Activated CD4-positive, alpha-beta T cell treated with anti-CD3 and anti-CD28 coated beads, Interleukin-2, amount 10 ng/mL, durations not matched to agents 7 days and 5 days (primary cell): Measurements from ENCODE around the gene KDM6A. TPM values are rescaled to one million over a fixed set of nuclear protein-coding genes. Genes with fewer than 3 reads are reported as not detected.
"Not testable (repeated sequence)": the region's sequence is repeated elsewhere in the genome, so short reads cannot be mapped to it uniquely, and the experiment has no call there.

Source experiments
- CTCF ChIA-PET: fragments of 350-600 bp; sonication (Branson Sonifier 250); formaldehyde crosslinking; loops from one replicate; lab custom pipeline; 2021; ENCODE audit warnings: antibody characterized with exemption; lab: Charles Lee
- POLR2A ChIA-PET: fragments of 350-600 bp; sonication (Branson Sonifier 250); formaldehyde crosslinking; loops from one replicate; lab custom pipeline; 2021; ENCODE audit warnings: antibody characterized with exemption; lab: Charles Lee
- DNase-seq: peaks from one replicate; pipeline ENCODE4 v3.0.0-alpha.2; 2020
- H3K27ac Mint-ChIP-seq: one replicate; pipeline ENCODE4 v1.8.0; 2021; ENCODE audit warnings: mild to moderate bottlenecking, moderate library complexity, mixed read lengths
- H3K27me3 Mint-ChIP-seq: one replicate; pipeline ENCODE4 v1.8.0; 2021; ENCODE audit warnings: mixed read lengths
- H3K36me3 Mint-ChIP-seq: one replicate; pipeline ENCODE4 v1.8.0; 2021; ENCODE audit warnings: low read depth, mixed read lengths
- H3K4me1 Mint-ChIP-seq: one replicate; pipeline ENCODE4 v1.8.0; 2021; ENCODE audit warnings: mixed read lengths
- H3K4me3 Mint-ChIP-seq: one replicate; pipeline ENCODE4 v1.8.0; 2021; ENCODE audit warnings: mild to moderate bottlenecking, moderate library complexity, mixed read lengths
- H3K9me3 Mint-ChIP-seq: one replicate; pipeline ENCODE4 v1.8.0; 2021; ENCODE audit warnings: mixed read lengths
- total RNA-seq, 2 experiments: library from RNA; stranded (reverse); gene quantifications; one replicate each; pipeline ENCODE4 v1.2.3, GENCODE V29; 2021

KDM6A gene
- total RNA-seq, 2 experiments from 2014 or later: 26.6 to 27.6 TPM

- H3K27me3 Mint-ChIP-seq: no peaks in the 10 kb centered on the region
- ChIA-PET POLR2A (no interaction called here), CTCF (no interaction called here)
- H3K4me3 Mint-ChIP-seq: no peak overlapping the region
- no peak overlapping the region for H3K27ac Mint-ChIP-seq
- no peaks in the 10 kb centered on the region for H3K9me3 Mint-ChIP-seq
- H3K4me1 Mint-ChIP-seq: no peaks in the 10 kb centered on the region
- DNase-seq: no peak
- H3K36me3 Mint-ChIP-seq: peaks cover 11% of the 10 kb centered on the region
Observed at GRCh38 chrX:45056428-45057145, 183.6 kb downstream of the KDM6A start.

- H3K36me3 Mint-ChIP-seq: peaks cover 27% of the 10 kb centered on the region
- DNase-seq, H3K4me1 Mint-ChIP-seq, H3K9me3 Mint-ChIP-seq, H3K27me3 Mint-ChIP-seq, POLR2A ChIA-PET, H3K27ac Mint-ChIP-seq, H3K4me3 Mint-ChIP-seq: not testable (repeated sequence)
- CTCF ChIA-PET: interaction anchor here (0.6 kb wide), 1 partner anchor 267 kb away, joined by 3 read pairs; no protein-coding TSS in a partner anchor
Observed at GRCh38 chrX:45059906-45060305, 186.9 kb downstream of the KDM6A start.

- Mint-ChIP-seq H3K9me3 (peaks cover 3% of the 10 kb centered on the region), H3K4me1 (peaks cover 7% of the 10 kb centered on the region), H3K27me3 (no peaks in the 10 kb centered on the region), H3K4me3 (no peak overlapping the region), H3K27ac (peak overlapping the region; percentile 13), H3K36me3 (peaks cover 41% of the 10 kb centered on the region)
- CTCF ChIA-PET: interaction anchor here (0.5 kb wide), 1 partner anchor 508 kb away, joined by 3 read pairs; no protein-coding TSS in a partner anchor
- no peak for DNase-seq
- POLR2A ChIA-PET: no interaction called here
Observed at GRCh38 chrX:45063319-45064095, 190.5 kb downstream of the KDM6A start.

GRCh38 chrX:45068569-45068968 lies 195.6 kb downstream of the KDM6A start:
- Mint-ChIP-seq H3K36me3 (peaks cover 49% of the 10 kb centered on the region), H3K27ac (peak overlapping the region; percentile 89), H3K4me1 (peaks cover 40% of the 10 kb centered on the region), H3K27me3 (no peaks in the 10 kb centered on the region), H3K4me3 (peak overlapping the region; percentile 17), H3K9me3 (peaks cover 5% of the 10 kb centered on the region)
- ChIA-PET CTCF (interaction anchor here (0.7 to 1.5 kb wide), 2 partner anchors 26 to 60 kb away, joined by 4 to 6 read pairs; no protein-coding TSS in a partner anchor), POLR2A (interaction anchor here (0.6 kb wide), 1 partner anchor 1256 kb away, joined by 3 read pairs; no protein-coding TSS in a partner anchor)
- DNase-seq: peak; percentile 17

GRCh38 chrX:45070116-45071007 lies 197.4 kb downstream of the KDM6A start:
- CTCF ChIA-PET: interaction anchor here (0.5 to 1.4 kb wide), 8 partner anchors 11 to 1293 kb away, joined by 3 to 5 read pairs (median 4); no protein-coding TSS in a partner anchor
- no peaks in the 10 kb centered on the region for H3K27me3 Mint-ChIP-seq
- peak overlapping the region; percentile 78 for H3K27ac Mint-ChIP-seq
- peaks cover 2% of the 10 kb centered on the region for H3K9me3 Mint-ChIP-seq
- DNase-seq: peak; percentile 29
- POLR2A ChIA-PET: no interaction called here
- H3K4me1 Mint-ChIP-seq: peaks cover 50% of the 10 kb centered on the region
- peaks cover 41% of the 10 kb centered on the region for H3K36me3 Mint-ChIP-seq
- H3K4me3 Mint-ChIP-seq: peak overlapping the region; percentile 4

GRCh38 chrX:45073011-45073410 lies 200.0 kb downstream of the KDM6A start:
- Mint-ChIP-seq H3K36me3 (peaks cover 37% of the 10 kb centered on the region), H3K4me1 (peaks cover 60% of the 10 kb centered on the region)
- H3K27me3 Mint-ChIP-seq, DNase-seq, POLR2A ChIA-PET, H3K4me3 Mint-ChIP-seq, H3K27ac Mint-ChIP-seq, H3K9me3 Mint-ChIP-seq: not testable (repeated sequence)
- CTCF ChIA-PET: interaction anchor here (0.8 to 0.9 kb wide), 2 partner anchors 23 to 46 kb away, joined by 3 read pairs; no protein-coding TSS in a partner anchor

- H3K27ac Mint-ChIP-seq: peak overlapping the region; percentile 87
- H3K36me3 Mint-ChIP-seq: peaks cover 35% of the 10 kb centered on the region
- H3K4me1 Mint-ChIP-seq: peaks cover 38% of the 10 kb centered on the region
- DNase-seq: peak; percentile 22
- no peaks in the 10 kb centered on the region for H3K27me3 Mint-ChIP-seq
- POLR2A ChIA-PET: no interaction called here
- H3K9me3 Mint-ChIP-seq: peaks cover 2% of the 10 kb centered on the region
- peak overlapping the region; percentile 51 for H3K4me3 Mint-ChIP-seq
- CTCF ChIA-PET: no interaction called here
Observed at GRCh38 chrX:45077748-45078424, 204.9 kb downstream of the KDM6A start.

- ChIA-PET POLR2A (no interaction called here), CTCF (interaction anchor here (0.6 kb wide), 1 partner anchor 520 kb away, joined by 3 read pairs; no protein-coding TSS in a partner anchor)
- Mint-ChIP-seq H3K36me3 (peaks cover 38% of the 10 kb centered on the region), H3K27me3 (no peaks in the 10 kb centered on the region), H3K4me3 (no peak overlapping the region), H3K9me3 (no peaks in the 10 kb centered on the region), H3K4me1 (peaks cover 16% of the 10 kb centered on the region), H3K27ac (no peak overlapping the region)
- peak; percentile 9 for DNase-seq
Observed at GRCh38 chrX:45083314-45083713, 210.3 kb downstream of the KDM6A start.

- peaks cover 37% of the 10 kb centered on the region for H3K36me3 Mint-ChIP-seq
- DNase-seq: no peak
- no peak overlapping the region for H3K4me3 Mint-ChIP-seq
- H3K9me3 Mint-ChIP-seq: peaks cover 7% of the 10 kb centered on the region
- ChIA-PET CTCF (no interaction called here), POLR2A (no interaction called here)
- no peaks in the 10 kb centered on the region for H3K27me3 Mint-ChIP-seq
- no peak overlapping the region for H3K27ac Mint-ChIP-seq
- H3K4me1 Mint-ChIP-seq: no peaks in the 10 kb centered on the region
Observed at GRCh38 chrX:45110494-45110893, 237.5 kb downstream of the KDM6A start.

- Mint-ChIP-seq H3K27ac (no peak overlapping the region), H3K27me3 (peaks cover 5% of the 10 kb centered on the region), H3K9me3 (peaks cover 5% of the 10 kb centered on the region), H3K4me1 (no peaks in the 10 kb centered on the region), H3K36me3 (no peaks in the 10 kb centered on the region), H3K4me3 (no peak overlapping the region)
- DNase-seq: no peak
- CTCF ChIA-PET: interaction anchor here (0.6 kb wide), 1 partner anchor 471 kb away, joined by 4 read pairs; no protein-coding TSS in a partner anchor
- POLR2A ChIA-PET: no interaction called here
Observed at GRCh38 chrX:45126158-45126557, 253.2 kb downstream of the KDM6A start.

GRCh38 chrX:45128896-45129454 lies 256.0 kb downstream of the KDM6A start:
- no peak overlapping the region for H3K4me3 Mint-ChIP-seq
- no peaks in the 10 kb centered on the region for H3K36me3 Mint-ChIP-seq
- no peak for DNase-seq
- ChIA-PET POLR2A (no interaction called here), CTCF (interaction anchor here (0.6 kb wide), 1 partner anchor 60 kb away, joined by 4 read pairs; no protein-coding TSS in a partner anchor)
- no peaks in the 10 kb centered on the region for H3K27me3 Mint-ChIP-seq
- no peak overlapping the region for H3K27ac Mint-ChIP-seq
- H3K4me1 Mint-ChIP-seq: no peaks in the 10 kb centered on the region
- peaks cover 5% of the 10 kb centered on the region for H3K9me3 Mint-ChIP-seq
